Thyroid gland (tissue), 4 donors: Measurements from ENCODE around the gene PARL. TPM values are rescaled to one million over a fixed set of nuclear protein-coding genes. Genes with fewer than 3 reads are reported as not detected.

Experiments
- DNase-seq, 2 donors: peaks; one replicate each; pipeline ENCODE4 v3.0.0-alpha.2; 2019
- H3K27ac ChIP-seq, 3 donors: fragments of 200-600 bp; sonication (generic); 1 replicate in 2 of 3; 2 replicates in 1 of 3; pipeline ENCODE4 v1.5.1; 2016 to 2019; ENCODE audit warnings: mild to moderate bottlenecking in 1 of 3, moderate library complexity in 1 of 3
- H3K27me3 ChIP-seq: fragments of 200-600 bp; sonication (generic); one replicate; pipeline ENCODE4 v1.5.1; 2019
- H3K36me3 ChIP-seq, 2 donors: fragments of 200-600 bp; sonication (generic); one replicate each; pipeline ENCODE4 v1.5.1; 2016 to 2019
- H3K4me1 ChIP-seq, 2 donors: fragments of 200-600 bp; sonication (generic); one replicate each; pipeline ENCODE4 v1.5.1; 2017 to 2019
- H3K4me3 ChIP-seq, 3 donors: fragments of 200-600 bp; sonication (generic); replicated peaks in 1 of 3; 1 replicate in 2 of 3; 2 replicates in 1 of 3; pipeline ENCODE4 v1.5.1; 2016; ENCODE audit warnings: mild to moderate bottlenecking in 1 of 3
- H3K9me3 ChIP-seq: fragments of 200-600 bp; sonication (generic); one replicate; pipeline ENCODE4 v1.5.1; 2017
- CTCF ChIP-seq, 6 experiments: fragments of 200-600 bp in 3 of 6; fragments of 450-650 bp in 3 of 6; sonication (generic) in 3 of 6; IDR thresholded peaks; one replicate each; pipeline ENCODE4 v1.5.1; 2016 to 2019; ENCODE audit warnings: antibody characterized with exemption in 6 of 6, mild to moderate bottlenecking in 2 of 6, inconsistent platforms in 1 of 6, moderate library complexity in 1 of 6
- POLR2A ChIP-seq, 2 donors: fragments of 450-650 bp; IDR thresholded peaks; one replicate each; pipeline ENCODE4 v1.6.1; 2017; ENCODE audit warnings: antibody characterized with exemption in 2 of 2, mild to moderate bottlenecking in 2 of 2, moderate library complexity in 1 of 2
- WGBS, 2 donors: methylation state at CpG; one replicate each; pipeline ENCODE4 v1.1.5; 2017; 5-methylcytosine and 5-hydroxymethylcytosine counted together
- intact Hi-C: fragments of 100-400 bp; cut with DNase I; formaldehyde crosslinking; loops from one replicate; pipeline ENCODE4 v1.15.1; 2023
- total RNA-seq, 4 donors: library from RNA; depleted of rRNA; stranded (reverse); fragments of >200 nt; gene quantifications; one replicate each; pipeline ENCODE4 v1.2.3, GENCODE V29; 2016

Gene PARL
- total RNA-seq, 4 donors from 2014 or later: 33.8 to 52.0 (median 42.6) TPM

- Histone ChIP-seq H3K4me3 (no peak overlapping the region), H3K9me3 (no peaks in the 10 kb centered on the region), H3K27me3 (no peaks in the 10 kb centered on the region), H3K36me3 (no peaks in the 10 kb centered on the region), H3K4me1 (peaks cover 16 to 19% of the 10 kb centered on the region in 2 donors), H3K27ac (no peak overlapping the region)
- TF ChIP-seq POLR2A (IDR thresholded peaks at IDR 0.05) (no peak), CTCF (IDR thresholded peaks at IDR 0.05) (no peak)
- no peak for DNase-seq
- WGBS, 2 donors: 84 to 90% methylated on average over 10 of the region's 10 CpGs
- intact Hi-C loops: loop anchor here (10.0 kb wide), 1 partner anchor 411 kb away; no protein-coding TSS in a partner anchor
Measured at GRCh38 chr3:183885766-183886165, 1.1 kb upstream of the PARL start.

GRCh38 chr3:183884097-183884426 lies 618 bp downstream of the PARL start:
- H3K27ac ChIP-seq: peak overlapping the region in 2 of 3 donors; percentile 59 to 62
- H3K4me3 ChIP-seq: peak overlapping the region; percentile 57 to 99 (median 79)
- TF ChIP-seq CTCF (IDR thresholded peaks at IDR 0.05) (no peak), POLR2A (IDR thresholded peaks at IDR 0.05) (no peak)
- intact Hi-C loops: loop anchor here (10.0 kb wide), 1 partner anchor 409 kb away; no protein-coding TSS in a partner anchor
- no peaks in the 10 kb centered on the region for H3K36me3 ChIP-seq
- 1 to 5% methylated on average over 9 of the region's 9 CpGs for WGBS, 2 donors
- H3K9me3 ChIP-seq: no peaks in the 10 kb centered on the region
- peaks cover 16 to 19% of the 10 kb centered on the region in 2 donors for H3K4me1 ChIP-seq
- no peak for DNase-seq
- H3K27me3 ChIP-seq: no peaks in the 10 kb centered on the region

- no peaks in the 10 kb centered on the region for H3K27me3 ChIP-seq
- intact Hi-C loops: loop anchor here (10.0 kb wide), 1 partner anchor 409 kb away; no protein-coding TSS in a partner anchor
- WGBS, 2 donors: 62 to 67% methylated on average over 16 of the region's 16 CpGs
- peak overlapping the region; percentile 57 to 99 (median 79) for H3K4me3 ChIP-seq
- H3K36me3 ChIP-seq: no peaks in the 10 kb centered on the region
- no peak for DNase-seq
- TF ChIP-seq CTCF (IDR thresholded peaks at IDR 0.05) (no peak), POLR2A (IDR thresholded peaks at IDR 0.05) (no peak)
- H3K9me3 ChIP-seq: no peaks in the 10 kb centered on the region
- H3K27ac ChIP-seq: no peak overlapping the region
- H3K4me1 ChIP-seq: peaks cover 16 to 19% of the 10 kb centered on the region in 2 donors
Measured at GRCh38 chr3:183883291-183884096, 1.2 kb downstream of the PARL start.

GRCh38 chr3:183880121-183880520 lies 4.6 kb downstream of the PARL start:
- Histone ChIP-seq H3K27me3 (no peaks in the 10 kb centered on the region), H3K4me1 (peaks cover 15 to 16% of the 10 kb centered on the region in 2 donors), H3K4me3 (no peak overlapping the region), H3K9me3 (no peaks in the 10 kb centered on the region), H3K27ac (no peak overlapping the region), H3K36me3 (peaks cover 0 to 3% of the 10 kb centered on the region in 2 donors)
- intact Hi-C loops: loop anchor here (10.0 kb wide), 1 partner anchor 405 kb away; no protein-coding TSS in a partner anchor
- 92% methylated on average over 9 of the region's 9 CpGs for WGBS, 2 donors
- TF ChIP-seq POLR2A (IDR thresholded peaks at IDR 0.05): no peak
- TF ChIP-seq CTCF (IDR thresholded peaks at IDR 0.05): no peak
- DNase-seq: no peak

- peaks cover 0 to 3% of the 10 kb centered on the region in 2 donors for H3K36me3 ChIP-seq
- no peak overlapping the region for H3K4me3 ChIP-seq
- no peaks in the 10 kb centered on the region for H3K27me3 ChIP-seq
- peaks cover 15 to 16% of the 10 kb centered on the region in 2 donors for H3K4me1 ChIP-seq
- 98% methylated on average over 2 of the region's 2 CpGs for WGBS, 2 donors
- H3K9me3 ChIP-seq: no peaks in the 10 kb centered on the region
- no peak overlapping the region for H3K27ac ChIP-seq
- TF ChIP-seq POLR2A (IDR thresholded peaks at IDR 0.05) (no peak), CTCF (IDR thresholded peaks at IDR 0.05) (no peak)
- DNase-seq: no peak
- intact Hi-C loops: no loop called here
Measured at GRCh38 chr3:183879243-183879642, 5.4 kb downstream of the PARL start.
